ENCODE results near the gene ARHGAP25.
A peak's percentile ranks its signal among the peaks of the same experiment; 100 is the strongest.

- TF ChIP-seq CTCF (conservative IDR thresholded peaks at IDR 0.05; ENCODE audit: low read depth, low read length) = no peak
- no peak for TF ChIP-seq POLR2A (IDR thresholded peaks at IDR 0.05; ENCODE audit: low read depth, low read length)
- TF ChIP-seq CEBPB (IDR thresholded peaks at IDR 0.05; ENCODE audit: low read depth, low read length) = peak; percentile 91
- no peak for TF ChIP-seq CHD1 (IDR thresholded peaks at IDR 0.05; ENCODE audit: low read depth, low read length)
- TF ChIP-seq MXI1 (IDR thresholded peaks at IDR 0.05; ENCODE audit: borderline replicate concordance, low read depth, low read length) = no peak
- no peak for TF ChIP-seq RAD21 (IDR thresholded peaks at IDR 0.05; ENCODE audit: low read length)
Measured at GRCh38 chr2:68762100-68762499, 27.5 kb downstream of the ARHGAP25 start.
